Measurements from ENCODE around the gene ZBTB1.
"Not testable (repeated sequence)": the region's sequence is repeated elsewhere in the genome, so short reads cannot be mapped to it uniquely, and the experiment has no call there.

ZBTB1 gene

DNA sequence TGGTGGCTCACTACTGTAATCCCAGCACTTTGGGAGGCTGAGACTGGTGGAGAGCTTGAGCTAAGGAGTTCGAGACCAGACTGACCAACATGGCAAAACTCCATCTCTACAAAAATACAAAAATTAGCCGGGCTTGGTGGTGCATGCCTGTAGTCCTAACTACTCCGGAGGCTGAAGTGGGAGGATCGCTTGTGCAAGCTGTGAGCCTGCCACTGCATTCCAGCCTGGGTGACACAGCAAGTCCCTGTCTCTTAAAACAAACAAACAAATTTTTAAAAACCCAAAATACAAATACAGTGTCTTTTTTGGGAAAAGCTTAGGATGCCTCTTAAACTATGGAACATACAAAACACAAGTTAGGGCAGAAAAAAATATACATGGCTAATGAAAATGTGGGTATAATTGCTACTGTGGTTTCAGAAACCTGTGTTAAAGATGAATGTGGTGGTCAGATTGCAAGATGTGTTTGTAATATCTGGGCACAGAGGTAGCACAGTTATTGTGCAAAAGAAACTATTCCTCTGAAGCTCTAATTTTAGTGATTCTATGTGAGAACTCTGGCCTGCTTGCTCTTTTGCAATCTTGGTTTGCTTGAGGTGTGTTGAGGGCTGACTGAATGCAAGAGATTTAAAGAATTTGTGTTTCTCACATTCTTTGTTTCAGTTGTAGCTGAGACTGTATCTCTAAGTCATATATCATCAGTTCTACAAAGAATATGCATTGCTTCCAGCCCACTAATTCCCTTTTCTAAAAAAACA, 32.1 kb downstream of the ZBTB1 start:
- DNase-seq = no peak

DNA sequence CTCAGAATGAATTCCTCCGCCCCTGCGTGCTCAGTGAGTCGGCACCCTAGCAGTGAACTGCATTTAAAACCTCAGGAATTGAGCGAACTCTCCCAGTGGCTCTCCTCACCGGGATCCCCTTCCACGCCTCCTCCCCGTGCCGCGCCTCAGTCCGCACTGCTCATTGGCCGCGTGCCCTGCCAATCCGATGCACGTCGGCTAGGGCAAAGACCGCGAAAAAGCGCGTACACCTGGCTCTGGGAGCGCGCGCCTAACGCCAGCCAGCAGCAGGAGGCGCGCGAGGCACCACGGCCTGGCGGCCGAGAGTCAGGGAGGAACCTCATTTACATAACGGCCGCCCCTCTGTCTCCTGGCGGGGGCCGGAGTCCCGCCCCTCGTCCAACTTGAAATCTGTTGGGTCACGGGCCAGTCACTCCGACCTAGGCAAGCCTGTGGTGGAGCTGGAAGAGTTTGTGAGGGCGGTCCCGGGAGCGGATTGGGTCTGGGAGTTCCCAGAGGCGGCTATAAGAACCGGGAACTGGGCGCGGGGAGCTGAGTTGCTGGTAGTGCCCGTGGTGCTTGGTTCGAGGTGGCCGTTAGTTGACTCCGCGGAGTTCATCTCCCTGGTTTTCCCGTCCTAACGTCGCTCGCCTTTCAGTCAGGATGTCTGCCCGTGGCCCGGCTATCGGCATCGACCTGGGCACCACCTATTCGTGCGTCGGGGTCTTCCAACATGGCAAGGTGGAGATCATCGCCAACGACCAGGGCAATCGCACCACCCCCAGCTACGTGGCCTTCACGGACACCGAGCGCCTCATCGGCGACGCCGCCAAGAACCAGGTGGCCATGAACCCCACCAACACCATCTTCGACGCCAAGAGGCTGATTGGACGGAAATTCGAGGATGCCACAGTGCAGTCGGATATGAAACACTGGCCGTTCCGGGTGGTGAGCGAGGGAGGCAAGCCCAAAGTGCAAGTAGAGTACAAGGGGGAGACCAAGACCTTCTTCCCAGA, 35.9 kb downstream of the ZBTB1 start, which contains the start of gene HSPA2:
Gene HSPA2 (plus strand): TSS at position 534 of the 995 bp plus-strand sequence. CDS start 109 bp downstream, at position 643.
- peak; percentile 86 for DNase-seq

DNA sequence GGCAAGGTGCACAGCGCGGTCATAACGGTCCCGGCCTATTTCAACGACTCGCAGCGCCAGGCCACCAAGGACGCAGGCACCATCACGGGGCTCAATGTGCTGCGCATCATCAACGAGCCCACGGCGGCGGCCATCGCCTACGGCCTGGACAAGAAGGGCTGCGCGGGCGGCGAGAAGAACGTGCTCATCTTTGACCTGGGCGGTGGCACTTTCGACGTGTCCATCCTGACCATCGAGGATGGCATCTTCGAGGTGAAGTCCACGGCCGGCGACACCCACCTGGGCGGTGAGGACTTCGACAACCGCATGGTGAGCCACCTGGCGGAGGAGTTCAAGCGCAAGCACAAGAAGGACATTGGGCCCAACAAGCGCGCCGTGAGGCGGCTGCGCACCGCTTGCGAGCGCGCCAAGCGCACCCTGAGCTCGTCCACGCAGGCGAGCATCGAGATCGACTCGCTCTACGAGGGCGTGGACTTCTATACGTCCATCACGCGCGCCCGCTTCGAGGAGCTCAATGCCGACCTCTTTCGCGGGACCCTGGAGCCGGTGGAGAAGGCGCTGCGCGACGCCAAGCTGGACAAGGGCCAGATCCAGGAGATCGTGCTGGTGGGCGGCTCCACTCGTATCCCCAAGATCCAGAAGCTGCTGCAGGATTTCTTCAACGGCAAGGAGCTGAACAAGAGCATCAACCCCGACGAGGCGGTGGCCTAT, 36.8 kb downstream of the ZBTB1 start:
- DNase-seq = no peak

DNA sequence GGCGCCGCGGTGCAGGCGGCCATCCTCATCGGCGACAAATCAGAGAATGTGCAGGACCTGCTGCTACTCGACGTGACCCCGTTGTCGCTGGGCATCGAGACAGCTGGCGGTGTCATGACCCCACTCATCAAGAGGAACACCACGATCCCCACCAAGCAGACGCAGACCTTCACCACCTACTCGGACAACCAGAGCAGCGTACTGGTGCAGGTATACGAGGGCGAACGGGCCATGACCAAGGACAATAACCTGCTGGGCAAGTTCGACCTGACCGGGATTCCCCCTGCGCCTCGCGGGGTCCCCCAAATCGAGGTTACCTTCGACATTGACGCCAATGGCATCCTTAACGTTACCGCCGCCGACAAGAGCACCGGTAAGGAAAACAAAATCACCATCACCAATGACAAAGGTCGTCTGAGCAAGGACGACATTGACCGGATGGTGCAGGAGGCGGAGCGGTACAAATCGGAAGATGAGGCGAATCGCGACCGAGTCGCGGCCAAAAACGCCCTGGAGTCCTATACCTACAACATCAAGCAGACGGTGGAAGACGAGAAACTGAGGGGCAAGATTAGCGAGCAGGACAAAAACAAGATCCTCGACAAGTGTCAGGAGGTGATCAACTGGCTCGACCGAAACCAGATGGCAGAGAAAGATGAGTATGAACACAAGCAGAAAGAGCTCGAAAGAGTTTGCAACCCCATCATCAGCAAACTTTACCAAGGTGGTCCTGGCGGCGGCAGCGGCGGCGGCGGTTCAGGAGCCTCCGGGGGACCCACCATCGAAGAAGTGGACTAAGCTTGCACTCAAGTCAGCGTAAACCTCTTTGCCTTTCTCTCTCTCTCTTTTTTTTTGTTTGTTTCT, 37.6 kb downstream of the ZBTB1 start:
- no peak for DNase-seq

DNA sequence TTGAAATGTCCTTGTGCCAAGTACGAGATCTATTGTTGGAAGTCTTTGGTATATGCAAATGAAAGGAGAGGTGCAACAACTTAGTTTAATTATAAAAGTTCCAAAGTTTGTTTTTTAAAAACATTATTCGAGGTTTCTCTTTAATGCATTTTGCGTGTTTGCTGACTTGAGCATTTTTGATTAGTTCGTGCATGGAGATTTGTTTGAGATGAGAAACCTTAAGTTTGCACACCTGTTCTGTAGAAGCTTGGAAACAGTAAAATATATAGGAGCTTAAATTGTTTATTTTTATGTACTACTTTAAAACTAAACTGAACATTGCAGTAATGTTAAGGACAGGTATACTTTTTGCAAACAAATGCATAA, 38.2 kb downstream of the ZBTB1 start:
- DNase-seq = no peak

DNA sequence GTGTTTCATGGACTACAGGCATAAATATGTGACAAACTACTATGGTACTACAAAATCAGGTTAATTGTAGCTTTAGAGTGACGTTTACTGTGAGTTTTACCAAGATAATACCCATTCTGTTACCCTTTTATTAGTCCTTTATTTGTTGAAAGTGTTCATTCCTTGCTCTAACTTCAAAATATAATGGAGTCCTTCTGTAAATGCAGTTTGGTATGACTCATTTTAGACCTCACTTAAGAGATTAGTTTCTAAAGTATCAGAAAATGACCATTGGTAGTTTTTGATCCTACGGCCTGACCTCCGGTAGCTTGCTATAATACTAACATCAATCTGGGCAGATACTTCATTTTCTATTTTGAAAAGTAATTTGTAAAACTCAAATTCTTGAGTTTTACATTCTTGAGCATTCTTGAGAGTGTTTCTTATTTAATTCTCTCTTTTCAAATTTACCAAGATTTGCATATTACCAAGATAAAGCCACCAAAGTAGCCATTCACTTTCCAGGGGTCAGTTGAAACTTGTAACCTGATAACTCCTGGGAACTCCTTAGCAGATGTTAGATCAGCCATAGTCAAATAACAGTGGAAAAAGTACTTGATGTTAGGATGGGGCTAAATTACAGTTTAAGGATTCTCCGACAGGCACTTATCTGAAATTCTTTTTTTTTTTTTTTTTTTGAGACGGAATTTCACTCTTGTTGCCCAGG, 40.2 kb downstream of the ZBTB1 start:
- DNase-seq = no peak

DNA sequence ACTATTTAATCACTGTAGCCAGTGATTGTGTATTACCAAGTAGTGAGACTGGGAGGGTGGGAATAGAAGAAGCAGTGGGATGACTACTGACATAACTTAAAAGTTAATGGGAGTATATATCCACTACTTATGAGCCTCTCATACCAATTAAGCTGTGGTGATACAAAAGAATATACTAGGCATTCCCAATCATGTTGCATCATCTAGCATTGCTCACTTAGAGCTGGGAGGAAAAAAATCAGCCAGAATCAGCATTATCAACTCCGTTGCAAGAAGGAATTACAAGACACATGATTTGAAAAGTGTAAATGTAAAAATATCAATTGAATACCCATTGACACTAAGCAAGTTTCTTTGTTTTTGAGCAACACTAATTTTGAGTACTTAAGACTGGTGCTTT, 44.4 kb downstream of the ZBTB1 start:
- no peak for DNase-seq

DNA sequence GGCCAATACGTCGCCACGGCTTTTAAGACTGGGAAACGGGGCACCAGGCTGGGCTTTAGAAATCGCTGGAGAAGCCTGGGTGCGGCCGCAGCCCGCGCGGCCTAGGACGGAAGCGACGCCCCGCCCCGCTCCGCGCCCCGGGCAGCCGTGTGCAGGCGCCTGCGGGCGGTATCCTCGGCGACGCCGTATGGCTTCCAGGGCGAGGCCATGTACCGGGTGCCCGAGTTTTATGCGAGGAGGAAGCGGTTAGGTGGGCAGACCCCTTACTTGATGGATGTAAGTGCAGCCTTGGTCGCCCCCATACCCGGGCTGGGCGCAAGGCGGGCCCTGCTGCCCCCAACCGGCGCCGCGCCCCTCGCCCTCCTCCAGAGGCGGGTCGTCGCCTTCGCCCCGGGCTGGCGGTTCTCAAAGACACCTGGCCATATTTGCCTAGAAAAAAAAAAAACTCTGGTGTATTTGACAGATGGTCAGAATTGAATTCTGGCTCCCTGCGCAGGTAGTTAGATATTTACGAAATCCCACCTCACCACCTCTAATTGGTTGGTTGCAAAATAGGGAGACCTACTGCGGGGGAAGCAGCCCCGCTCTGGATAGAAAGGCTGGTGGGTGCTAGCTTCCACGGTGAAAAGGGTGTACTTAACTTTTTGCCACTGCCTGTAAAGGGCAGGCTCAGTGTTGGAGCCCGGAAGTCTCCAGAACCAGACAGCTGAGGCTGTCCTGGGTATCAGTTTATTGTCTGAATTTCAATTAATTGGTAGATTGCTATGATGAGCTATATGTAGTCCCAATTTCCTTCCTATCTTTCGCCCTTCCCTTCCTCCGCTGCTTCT, 45.4 kb downstream of the ZBTB1 start, which contains the start of gene PPP1R36:
Gene PPP1R36 (plus strand): TSS at position 171 of the 830 bp plus-strand sequence. CDS start 37 bp downstream, at position 208.
- DNase-seq = peak; percentile 97

DNA sequence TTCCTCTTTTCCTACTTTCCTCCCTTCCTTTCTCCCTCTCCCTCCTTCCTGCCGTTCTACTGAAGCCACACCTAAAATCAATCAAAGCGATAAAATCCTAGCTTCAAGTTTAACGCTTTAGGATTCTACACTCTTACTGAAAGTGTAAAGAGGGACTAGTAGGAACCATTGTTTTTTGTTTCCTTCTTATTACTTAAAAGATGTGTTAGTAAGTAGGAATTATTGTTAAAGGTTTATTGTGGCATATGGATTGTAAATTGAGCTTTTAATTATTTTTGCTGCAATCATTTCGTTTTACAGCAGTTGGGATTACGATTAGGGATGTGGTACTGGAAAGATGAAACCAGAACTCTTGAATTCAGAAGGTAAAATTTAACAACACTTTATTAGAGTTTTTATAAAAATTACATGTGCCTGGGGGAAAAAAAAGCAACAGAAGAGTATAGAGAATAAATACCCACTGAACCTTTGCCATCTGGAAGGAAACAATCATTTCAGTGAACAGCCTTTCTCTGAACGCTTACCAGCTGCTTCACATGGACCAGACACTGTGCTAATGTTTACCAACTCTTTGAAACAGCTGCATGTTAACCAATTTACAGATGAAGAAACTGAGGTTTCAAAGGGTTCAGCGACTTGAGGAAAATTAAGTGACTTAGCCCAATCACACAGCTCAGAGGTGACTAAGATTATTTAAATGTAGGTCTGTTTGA, 46.2 kb downstream of the ZBTB1 start:
- DNase-seq = peak; percentile 67

DNA sequence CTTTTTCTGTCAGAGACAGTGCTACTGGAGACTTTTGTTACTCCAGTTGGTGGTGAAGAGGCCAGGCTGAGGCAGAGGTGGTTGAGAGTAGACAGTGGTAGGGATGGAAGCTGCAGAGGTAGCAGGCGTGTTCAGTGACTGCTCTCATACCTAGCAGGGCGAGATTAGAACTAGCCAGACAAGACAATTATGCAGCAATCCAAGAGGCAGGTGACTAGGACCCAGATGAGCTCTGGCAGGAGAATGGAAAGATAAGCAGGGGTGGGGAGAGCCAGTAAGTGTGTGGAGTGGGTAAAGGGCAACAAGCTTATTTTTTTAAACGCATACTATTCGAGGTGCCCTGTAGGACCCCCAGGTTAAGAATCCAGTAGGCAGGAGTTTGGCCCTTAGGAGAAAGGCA, 50.0 kb downstream of the ZBTB1 start:
- DNase-seq = no peak

DNA sequence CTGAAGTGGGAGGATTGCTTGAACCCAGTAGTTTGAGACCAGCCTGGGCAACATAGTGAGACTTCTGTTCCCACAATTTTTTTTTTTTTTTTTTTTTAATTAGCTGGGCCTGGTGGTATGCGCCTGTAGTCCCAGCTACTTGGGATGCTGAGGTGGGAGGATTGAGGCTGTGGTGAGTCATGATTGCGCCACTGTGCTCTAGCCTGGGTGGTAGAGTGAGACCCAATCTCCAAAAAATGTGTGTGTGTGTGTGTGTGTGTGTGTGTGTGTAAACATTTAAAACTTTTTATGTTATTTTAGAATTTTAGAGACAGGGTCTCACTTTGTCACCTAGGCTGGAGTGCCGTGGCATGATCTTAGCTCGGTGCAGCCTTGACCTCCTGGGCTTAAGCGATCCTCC, 52.0 kb downstream of the ZBTB1 start:
- no peak for DNase-seq

DNA sequence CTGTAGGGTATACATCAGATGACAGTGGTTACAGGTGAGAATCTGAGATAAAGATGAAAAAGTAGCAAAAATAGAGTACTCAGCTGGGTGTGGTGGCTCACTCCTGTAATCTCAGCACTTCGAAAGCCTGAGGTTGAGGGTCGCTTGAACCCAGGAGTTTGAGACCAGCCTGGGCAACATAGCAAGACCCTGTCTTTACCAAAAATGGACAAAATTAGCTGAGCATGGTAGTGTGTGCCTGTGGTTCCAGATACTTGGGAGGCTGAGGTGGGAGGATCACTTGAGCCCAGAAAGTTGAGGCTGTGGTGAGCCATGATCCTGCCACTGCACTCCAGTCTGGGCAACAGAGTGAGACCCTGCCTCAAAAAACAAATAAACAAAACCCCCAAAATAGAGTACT, 53.6 kb downstream of the ZBTB1 start:
- DNase-seq = not testable (repeated sequence)

DNA sequence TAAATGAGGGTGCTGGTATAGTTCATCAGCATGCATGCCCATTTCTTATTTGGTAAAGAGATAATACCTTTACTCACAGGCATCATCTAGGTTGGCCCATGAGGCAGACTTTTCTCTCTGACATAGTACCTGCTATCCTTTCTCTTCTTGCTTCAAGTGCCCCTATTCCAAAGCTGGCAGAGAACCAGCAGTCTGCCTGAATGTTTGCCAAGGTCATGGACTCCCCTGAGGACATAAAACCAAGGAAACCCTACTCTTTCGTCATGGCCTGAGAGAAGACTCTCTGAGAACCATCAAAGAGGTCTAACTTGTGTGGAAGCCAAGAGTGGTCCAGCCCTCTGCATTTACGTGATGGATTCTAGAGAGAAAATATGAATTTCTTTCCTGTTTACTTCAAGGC, 57.1 kb downstream of the ZBTB1 start:
- DNase-seq = no peak

DNA sequence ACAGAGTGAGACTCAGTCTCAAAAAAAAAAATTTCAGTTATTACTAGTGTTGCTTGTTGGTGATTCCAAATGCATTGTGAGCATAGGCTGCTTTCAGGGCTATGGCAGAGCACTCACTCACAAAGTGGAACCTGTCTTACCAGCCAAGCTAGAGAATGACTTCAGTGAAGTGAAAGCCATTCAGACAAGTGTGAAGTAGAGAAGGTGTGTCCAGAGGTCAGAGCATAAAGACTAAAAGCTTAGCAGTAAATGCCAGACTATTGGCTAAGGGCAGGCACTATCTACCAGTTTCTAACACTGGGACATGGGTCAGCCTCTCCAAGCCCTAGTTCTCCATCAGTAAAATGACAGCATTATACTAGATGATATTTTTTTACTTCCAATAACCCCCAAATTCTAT, 57.9 kb downstream of the ZBTB1 start:
- no peak for DNase-seq

DNA sequence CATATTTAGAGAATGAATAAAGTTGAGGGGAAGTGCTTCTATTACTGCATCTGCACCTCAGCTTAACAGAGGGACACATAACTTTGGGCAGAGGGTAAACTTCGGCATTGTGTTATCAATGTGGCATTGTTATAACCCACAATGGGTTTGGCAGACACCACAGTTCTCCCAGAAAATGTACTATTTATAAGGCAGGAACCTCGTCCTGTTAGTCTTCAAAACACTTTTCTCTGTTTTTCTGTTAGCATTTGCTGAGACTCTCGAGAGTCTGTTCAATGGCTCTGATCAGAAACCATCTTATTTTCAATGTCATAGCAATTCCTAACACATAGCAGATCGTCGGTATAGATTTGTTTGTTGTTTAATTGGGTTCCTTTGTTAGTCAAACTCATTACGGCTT, 59.1 kb downstream of the ZBTB1 start:
- no peak for DNase-seq

DNA sequence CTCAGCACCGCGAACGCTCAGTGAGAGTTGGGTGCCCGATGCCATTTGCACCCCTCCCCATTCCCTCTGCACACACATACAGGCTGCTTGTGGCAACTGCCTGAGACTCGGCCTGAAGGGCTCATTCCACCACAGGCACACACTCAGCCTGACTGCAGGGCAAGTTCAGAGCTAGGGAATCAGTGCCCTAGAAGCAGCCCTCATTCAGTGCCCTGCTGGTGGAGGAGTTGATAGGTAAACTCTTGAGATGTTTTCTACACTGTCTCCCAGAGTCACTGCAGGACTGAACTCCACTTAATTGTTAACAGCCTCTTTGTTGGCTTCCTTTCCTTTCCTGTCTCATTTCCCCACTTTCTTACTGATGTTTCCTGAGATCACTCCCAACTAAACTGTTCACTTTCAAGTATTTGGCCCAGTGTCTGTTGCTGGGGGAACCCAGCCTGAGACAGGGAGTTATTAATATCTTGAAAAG, 62.1 kb downstream of the ZBTB1 start:
- DNase-seq = no peak

DNA sequence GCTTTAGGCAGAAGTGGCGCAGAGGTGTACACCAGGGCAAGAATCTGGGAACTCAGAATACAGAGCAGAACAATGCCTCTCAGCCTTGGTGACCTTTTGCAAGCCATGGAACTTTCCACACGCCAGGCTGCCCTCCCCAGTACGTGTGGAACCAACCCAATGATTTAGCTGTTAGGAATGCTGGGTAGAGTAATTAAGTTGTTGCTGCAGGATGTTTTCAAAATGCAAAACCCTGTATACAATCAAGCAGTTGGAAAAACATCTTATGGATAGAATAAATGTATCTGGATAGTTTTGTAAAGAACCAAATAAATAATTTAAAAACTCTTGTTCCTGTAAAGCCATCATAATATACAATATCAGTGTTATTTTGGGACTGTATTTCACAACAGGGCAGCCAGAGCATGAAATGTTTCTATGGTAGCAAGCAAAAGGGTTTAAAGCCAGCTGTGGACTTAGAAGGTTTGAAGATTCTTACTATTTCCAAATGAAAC, 64.6 kb downstream of the ZBTB1 start:
- DNase-seq = no peak

DNA sequence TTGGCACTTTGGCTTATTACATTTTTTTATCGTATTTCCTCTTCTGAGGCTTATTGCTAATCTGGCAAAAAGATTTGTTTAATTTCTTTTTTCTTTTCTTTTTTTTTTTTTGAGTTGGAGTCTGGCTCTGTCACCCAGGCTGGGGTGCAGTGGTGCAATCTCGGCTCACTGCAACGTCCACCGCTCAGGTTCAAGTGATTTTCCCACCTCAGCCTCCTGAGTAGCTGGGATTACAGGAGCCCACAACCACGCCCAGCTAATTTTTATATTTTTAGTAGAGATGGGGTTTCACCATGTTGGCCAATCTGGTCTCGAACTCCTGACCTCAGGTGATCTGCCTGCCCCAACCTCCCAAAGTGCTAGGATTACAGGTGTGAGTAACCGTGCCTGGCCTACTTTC, 65.1 kb downstream of the ZBTB1 start:
- not testable (repeated sequence) for DNase-seq

DNA sequence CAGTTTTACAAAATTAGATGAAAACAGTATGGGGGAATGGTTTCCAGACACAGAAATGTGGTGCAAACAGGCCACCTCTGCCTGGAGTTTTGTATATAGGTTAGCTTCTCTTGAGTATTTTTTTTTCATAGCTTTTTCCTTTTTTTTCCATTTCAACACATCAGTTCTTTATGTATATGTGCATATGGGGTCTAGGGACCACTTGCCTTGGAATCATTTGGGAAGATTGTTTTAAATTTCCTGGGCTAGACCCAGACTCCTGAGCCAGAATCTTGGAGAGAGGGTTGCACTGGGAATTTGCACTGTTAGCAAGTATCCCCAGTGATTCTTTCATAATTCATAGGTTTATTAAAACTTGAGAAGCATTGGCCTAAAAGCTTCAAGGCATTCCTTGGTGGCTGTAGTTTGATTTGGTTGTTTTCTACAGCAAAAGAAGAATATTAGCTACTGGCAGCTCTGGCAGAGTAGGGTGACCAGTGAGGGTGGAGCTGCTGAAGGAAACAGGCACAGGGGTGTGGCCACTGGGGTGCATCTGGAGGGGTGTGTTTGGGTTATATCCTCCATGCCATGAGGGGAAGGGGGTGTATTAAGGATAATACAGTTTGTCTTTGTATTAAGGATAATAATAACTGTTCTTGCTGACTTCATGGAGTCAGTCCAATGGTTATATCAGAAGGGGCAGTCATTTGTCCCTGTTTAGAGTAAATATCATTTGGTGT, 68.0 kb downstream of the ZBTB1 start:
- no peak for DNase-seq

All from NCI-H2171 (cell line).